ENCODE measurements around the gene LIMCH1.

- TF ChIP-seq CTCF (IDR thresholded peaks at IDR 0.05) = no peak
- no peak for TF ChIP-seq POLR2A (IDR thresholded peaks at IDR 0.05)
These were observed 56.5 kb downstream of the LIMCH1 start for GRCh38 chr4:41594432-41594831.
